Gastroesophageal sphincter (tissue), 3 donors: ENCODE data around the gene CLCN4.

Experiments used
- POLR2AphosphoS5 ChIP-seq: sonication (generic); formaldehyde crosslinking; IDR thresholded peaks from one replicate; pipeline ENCODE4 v1.6.1; 2017; ENCODE audit warnings: antibody characterized with exemption
- TF ChIP-seq, protein P1 (sequence below), 4 experiments: fragments of 200-600 bp in 2 of 4; fragments of 450-650 bp in 2 of 4; sonication (generic) in 1 of 4; IDR thresholded peaks; one replicate each; pipeline ENCODE4 v1.5.1; 2017 to 2019; ENCODE audit warnings: antibody characterized with exemption in 4 of 4, mild to moderate bottlenecking in 2 of 4, moderate library complexity in 2 of 4

DNA sequence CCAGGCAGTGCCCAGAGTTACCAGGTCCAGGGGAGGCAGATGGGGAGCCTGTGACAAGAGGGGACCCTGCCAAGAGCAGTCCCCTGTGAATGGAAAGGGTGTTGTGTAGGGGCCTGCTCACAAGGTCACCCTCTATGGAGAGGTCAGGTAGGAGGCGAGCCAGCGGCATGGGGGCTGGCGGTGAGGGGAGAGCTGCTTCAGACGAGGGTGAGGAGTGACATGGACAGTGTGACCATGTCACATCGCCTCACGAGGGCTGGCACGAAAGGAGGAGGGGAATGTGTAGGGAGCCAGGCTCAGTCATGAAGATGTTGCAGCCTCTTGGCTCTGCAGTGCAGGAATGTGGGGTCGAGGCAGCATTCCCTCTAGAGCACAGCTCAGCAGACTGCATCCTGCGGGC is 29.6 kb downstream of the CLCN4 start:
- TF ChIP-seq, protein P1, sequence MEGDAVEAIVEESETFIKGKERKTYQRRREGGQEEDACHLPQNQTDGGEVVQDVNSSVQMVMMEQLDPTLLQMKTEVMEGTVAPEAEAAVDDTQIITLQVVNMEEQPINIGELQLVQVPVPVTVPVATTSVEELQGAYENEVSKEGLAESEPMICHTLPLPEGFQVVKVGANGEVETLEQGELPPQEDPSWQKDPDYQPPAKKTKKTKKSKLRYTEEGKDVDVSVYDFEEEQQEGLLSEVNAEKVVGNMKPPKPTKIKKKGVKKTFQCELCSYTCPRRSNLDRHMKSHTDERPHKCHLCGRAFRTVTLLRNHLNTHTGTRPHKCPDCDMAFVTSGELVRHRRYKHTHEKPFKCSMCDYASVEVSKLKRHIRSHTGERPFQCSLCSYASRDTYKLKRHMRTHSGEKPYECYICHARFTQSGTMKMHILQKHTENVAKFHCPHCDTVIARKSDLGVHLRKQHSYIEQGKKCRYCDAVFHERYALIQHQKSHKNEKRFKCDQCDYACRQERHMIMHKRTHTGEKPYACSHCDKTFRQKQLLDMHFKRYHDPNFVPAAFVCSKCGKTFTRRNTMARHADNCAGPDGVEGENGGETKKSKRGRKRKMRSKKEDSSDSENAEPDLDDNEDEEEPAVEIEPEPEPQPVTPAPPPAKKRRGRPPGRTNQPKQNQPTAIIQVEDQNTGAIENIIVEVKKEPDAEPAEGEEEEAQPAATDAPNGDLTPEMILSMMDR (IDR thresholded peaks at IDR 0.05): no peak
- no peak for TF ChIP-seq POLR2AphosphoS5
